Measurements from ENCODE around the gene CROT.

CROT gene

GRCh38 chr7:87411186-87411585, 65.7 kb downstream of the CROT start:
- TF ChIP-seq CTCF (IDR thresholded peaks at IDR 0.05; ENCODE audit: insufficient read depth, low read depth, low read length, missing control alignments), result no peak
- no peak overlapping the region for H3K4me3 ChIP-seq (ENCODE audit: low read length)
- DNase-seq (ENCODE audit: low read depth), result no peak

- no peak for DNase-seq (ENCODE audit: low read depth)
- TF ChIP-seq CTCF (IDR thresholded peaks at IDR 0.05; ENCODE audit: insufficient read depth, low read depth, low read length, missing control alignments), result no peak
- no peak overlapping the region for H3K4me3 ChIP-seq (ENCODE audit: low read length)
Measured at GRCh38 chr7:87413029-87413428, 67.6 kb downstream of the CROT start.

GRCh38 chr7:87413951-87414793, 68.7 kb downstream of the CROT start:
- DNase-seq (ENCODE audit: low read depth), result peak; percentile 84
- TF ChIP-seq CTCF (IDR thresholded peaks at IDR 0.05; ENCODE audit: insufficient read depth, low read depth, low read length, missing control alignments), result no peak
- no peak overlapping the region for H3K4me3 ChIP-seq (ENCODE audit: low read length)

GRCh38 chr7:87414794-87415188, 69.3 kb downstream of the CROT start:
- no peak for TF ChIP-seq CTCF (IDR thresholded peaks at IDR 0.05; ENCODE audit: insufficient read depth, low read depth, low read length, missing control alignments)
- DNase-seq (ENCODE audit: low read depth), result peak; percentile 11
- no peak overlapping the region for H3K4me3 ChIP-seq (ENCODE audit: low read length)

GRCh38 chr7:87416682-87417587, 71.5 kb downstream of the CROT start:
- H3K4me3 ChIP-seq (ENCODE audit: low read length), result no peak overlapping the region
- TF ChIP-seq CTCF (IDR thresholded peaks at IDR 0.05; ENCODE audit: insufficient read depth, low read depth, low read length, missing control alignments), result peak; percentile 66
- DNase-seq (ENCODE audit: low read depth), result peak; percentile 73

- H3K4me3 ChIP-seq (ENCODE audit: low read length), result no peak overlapping the region
- no peak for DNase-seq (ENCODE audit: low read depth)
- TF ChIP-seq CTCF (IDR thresholded peaks at IDR 0.05; ENCODE audit: insufficient read depth, low read depth, low read length, missing control alignments), result no peak
Measured at GRCh38 chr7:87420173-87420572, 74.7 kb downstream of the CROT start.

All from epithelial cell of esophagus (primary cell).